Ovary (tissue), 9 donors: ENCODE results near the gene IER5. TPM values are rescaled to one million over a fixed set of nuclear protein-coding genes. Genes with fewer than 3 reads are reported as not detected.

Source experiments
- DNase-seq, 5 donors: peaks; one replicate each; pipeline ENCODE4 v3.0.0-alpha.2; 2019 to 2020
- H3K27ac ChIP-seq, 2 donors: fragments of 200-600 bp; one replicate each; pipeline versions ENCODE4 v1.5.1 to v1.8.0; 2019 to 2022
- H3K27me3 ChIP-seq: fragments of 200-600 bp; one replicate; pipeline ENCODE4 v1.8.0; 2022
- H3K36me3 ChIP-seq: fragments of 200-600 bp; sonication (generic); one replicate; pipeline ENCODE4 v1.5.1; 2019
- H3K4me1 ChIP-seq: one replicate; pipeline ENCODE4 v1.8.1; 2013; ENCODE audit warnings: mild to moderate bottlenecking, moderate library complexity; ENCODE audit not compliant: insufficient read depth
- H3K4me3 ChIP-seq: fragments of 200-600 bp; sonication (generic); one replicate; pipeline ENCODE4 v1.5.1; 2017
- H3K9me3 ChIP-seq, 2 donors: fragments of 200-600 bp in 1 of 2; sonication (generic) in 1 of 2; one replicate each; pipeline versions ENCODE4 v1.5.1 to v1.8.1; 2013 to 2019; ENCODE audit warnings: mild to moderate bottlenecking in 1 of 2, moderate library complexity in 1 of 2
- CTCF ChIP-seq, 3 donors: fragments of 450-650 bp in 2 of 3; fragments of 200-600 bp in 1 of 3; IDR thresholded peaks; one replicate each; pipeline versions ENCODE4 v1.5.1 to v1.8.0; 2016 to 2022; ENCODE audit warnings: antibody characterized with exemption in 3 of 3, mild to moderate bottlenecking in 1 of 3
- EP300 ChIP-seq: sonication (generic); formaldehyde crosslinking; IDR thresholded peaks from one replicate; pipeline ENCODE4 v1.6.1; 2017; ENCODE audit warnings: antibody characterized with exemption
- POLR2A ChIP-seq: fragments of 450-650 bp; IDR thresholded peaks from one replicate; pipeline ENCODE4 v1.6.1; 2017; ENCODE audit warnings: antibody characterized with exemption, mild to moderate bottlenecking, moderate library complexity
- WGBS, 3 donors: extraction: QIAGEN DNeasy Blood & Tissue Kit in 1 of 3; methylation state at CpG; one replicate each; pipeline versions ENCODE4 v1.1.5 to v1.1.7; 2013 to 2017; 5-methylcytosine and 5-hydroxymethylcytosine counted together
- intact Hi-C, 4 donors: fragments of 100-400 bp; cut with DNase I; formaldehyde crosslinking; loops; one replicate each; pipeline versions ENCODE4 v1.11.0 to v1.15.1; 2022 to 2023
- polyA plus RNA-seq, 2 donors: library from polyadenylated mRNA; stranded (reverse); fragments of 200-250 nt in 1 of 2; fragments of 350-450 nt in 1 of 2; fragmentation: Illumina TruSeq in 1 of 2; extraction: RNeasy Lipid Tissue Mini Kit (QIAGEN cat#74804) in 1 of 2; gene quantifications; one replicate each; pipeline ENCODE4 v1.2.3, GENCODE V29; 2013 to 2014
- total RNA-seq, 7 donors: library from RNA; depleted of rRNA in 2 of 7; stranded (reverse); fragments of >200 nt in 2 of 7; fragmentation: NEBNext Ultra II Directional in 3 of 7; extraction: Animal tissue kit (Norgen Biotek cat#: 25700) in 3 of 7; gene quantifications; one replicate each; pipeline versions ENCODE4 v1.1.0 to v1.2.4, GENCODE V29; 2016 to 2023
- donor health status: DM: no; HTN: no; CAD: no; lungs with moderate emphysema.
- donor health status: DM: no; HTN: no; CAD: no.
- donor health status: Bipolar disorder and iron deficiency.
- donor health status: DM: yes; HTN: yes; CAD: no.
- donor health status: DM: no; HTN: no; CAD: no.
- donor health status: DM: yes; HTN: yes; CAD: no.

The IER5 gene
- total and polyA plus RNA-seq, 9 donors: 2.5 to 43.4 (median 5.7) TPM

GRCh38 chr1:181121498-181121897 lies 33.0 kb downstream of the IER5 start:
- H3K9me3 ChIP-seq: no peaks in the 10 kb centered on the region
- intact Hi-C loops: no loop called here
- no peaks in the 10 kb centered on the region for H3K4me1 ChIP-seq
- WGBS, 3 donors: 89 to 91% (median 89%) methylated on average over 5 of the region's 5 CpGs
- no peak overlapping the region for H3K4me3 ChIP-seq
- H3K36me3 ChIP-seq: no peaks in the 10 kb centered on the region
- DNase-seq: no peak
- TF ChIP-seq CTCF (IDR thresholded peaks at IDR 0.05) (no peak), EP300 (no peak), POLR2A (no peak)
- no peaks in the 10 kb centered on the region for H3K27me3 ChIP-seq
- H3K27ac ChIP-seq: no peak overlapping the region

- H3K36me3 ChIP-seq: no peaks in the 10 kb centered on the region
- H3K27ac ChIP-seq: no peak overlapping the region
- no peak overlapping the region for H3K4me3 ChIP-seq
- no peak for DNase-seq
- no peaks in the 10 kb centered on the region for H3K4me1 ChIP-seq
- H3K27me3 ChIP-seq: no peaks in the 10 kb centered on the region
- intact Hi-C loops: no loop called here
- WGBS, 3 donors: 87 to 91% (median 89%) methylated on average over 5 of the region's 5 CpGs
- TF ChIP-seq EP300 (no peak), POLR2A (no peak), CTCF (IDR thresholded peaks at IDR 0.05) (no peak)
- H3K9me3 ChIP-seq: no peaks in the 10 kb centered on the region
Measured at GRCh38 chr1:181122222-181122621, 33.7 kb downstream of the IER5 start.

GRCh38 chr1:181123173-181123572 lies 34.7 kb downstream of the IER5 start:
- no peak overlapping the region for H3K4me3 ChIP-seq
- no peak overlapping the region for H3K27ac ChIP-seq
- H3K9me3 ChIP-seq: no peaks in the 10 kb centered on the region
- TF ChIP-seq EP300 (no peak), CTCF (IDR thresholded peaks at IDR 0.05) (no peak), POLR2A (no peak)
- H3K36me3 ChIP-seq: no peaks in the 10 kb centered on the region
- DNase-seq: no peak
- no peaks in the 10 kb centered on the region for H3K4me1 ChIP-seq
- no peaks in the 10 kb centered on the region for H3K27me3 ChIP-seq
- WGBS, 3 donors: 82 to 93% (median 89%) methylated on average over 3 of the region's 3 CpGs
- intact Hi-C loops: no loop called here

GRCh38 chr1:181124291-181124751 lies 35.8 kb downstream of the IER5 start:
- Histone ChIP-seq H3K4me1 (no peaks in the 10 kb centered on the region), H3K9me3 (no peaks in the 10 kb centered on the region), H3K4me3 (no peak overlapping the region), H3K27me3 (no peaks in the 10 kb centered on the region), H3K36me3 (no peaks in the 10 kb centered on the region), H3K27ac (no peak overlapping the region)
- WGBS, 3 donors: 0 to 33% (median 7%) methylated on average over 1 to 2 of the region's 2 CpGs
- DNase-seq: no peak
- TF ChIP-seq CTCF (IDR thresholded peaks at IDR 0.05) (no peak), EP300 (no peak), POLR2A (no peak)
- intact Hi-C loops: no loop called here
